DMS114 treated with DMSO at 0.1 percent for 48 hours (cell line): ENCODE results near the gene DPPA5.
"Not testable (repeated sequence)": the region's sequence is repeated elsewhere in the genome, so short reads cannot be mapped to it uniquely, and the experiment has no call there.

ENCODE experiments used
- DNase-seq: peaks from one replicate; lab custom pipeline; 2025; ENCODE audit not compliant: unreplicated experiment; lab: John Stamatoyannopoulos, UW

The DPPA5 gene

DNA sequence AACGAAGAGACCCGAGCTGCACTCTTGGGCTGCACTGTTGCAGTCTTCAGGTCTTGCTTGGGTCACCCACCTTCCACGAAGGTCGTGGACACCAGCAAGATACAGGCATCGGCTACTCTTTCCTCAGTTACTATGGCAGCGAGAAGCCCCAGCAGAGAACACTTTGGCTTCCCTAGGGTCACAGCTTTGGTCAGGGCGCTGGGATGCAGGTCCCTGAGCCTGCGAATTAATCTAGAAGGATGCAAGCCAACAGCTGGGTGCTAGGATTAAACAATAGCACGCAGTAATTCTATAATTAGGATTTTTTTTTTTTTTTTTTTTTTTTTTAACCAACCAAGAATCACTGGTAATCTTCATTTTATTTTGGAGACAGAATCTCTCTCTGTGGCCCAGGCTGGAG is 10.5 kb upstream of the DPPA5 start:
- no peak for DNase-seq

DNA sequence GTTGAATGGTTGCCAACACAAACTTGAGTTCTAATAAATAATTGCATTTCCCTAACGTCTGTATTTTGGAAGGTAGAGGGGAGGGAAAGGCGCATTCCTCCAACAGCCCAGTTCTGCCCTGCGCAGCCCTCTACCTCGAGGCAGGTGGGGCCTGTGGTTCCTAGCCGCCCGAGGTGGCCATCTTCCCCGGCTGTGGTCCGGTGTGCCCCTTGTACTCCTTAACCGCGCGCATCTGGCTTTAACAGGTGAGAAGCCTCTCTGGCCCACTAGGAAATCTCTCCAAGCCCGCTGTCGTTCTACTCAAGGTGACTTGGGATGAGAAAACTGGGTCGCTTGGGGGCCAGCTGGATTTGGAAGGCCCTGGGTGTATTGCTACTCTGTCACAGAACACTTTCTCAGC is 10.0 kb upstream of the DPPA5 start:
- no peak for DNase-seq

DNA sequence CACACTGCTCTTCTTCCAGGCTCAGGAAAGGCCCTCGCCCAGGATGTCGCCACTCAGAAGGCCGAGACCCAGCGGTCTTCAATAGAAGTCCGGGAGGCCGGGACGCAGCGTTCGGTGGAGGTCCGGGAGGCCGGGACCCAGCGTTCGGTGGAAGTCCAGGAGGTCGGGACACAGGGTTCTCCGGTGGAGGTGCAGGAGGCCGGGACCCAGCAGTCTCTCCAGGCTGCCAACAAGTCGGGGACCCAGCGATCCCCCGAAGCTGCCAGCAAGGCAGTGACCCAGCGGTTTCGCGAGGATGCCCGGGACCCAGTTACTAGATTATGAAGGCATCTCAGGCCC is 9.4 kb upstream of the DPPA5 start:
- DNase-seq = no peak

DNA sequence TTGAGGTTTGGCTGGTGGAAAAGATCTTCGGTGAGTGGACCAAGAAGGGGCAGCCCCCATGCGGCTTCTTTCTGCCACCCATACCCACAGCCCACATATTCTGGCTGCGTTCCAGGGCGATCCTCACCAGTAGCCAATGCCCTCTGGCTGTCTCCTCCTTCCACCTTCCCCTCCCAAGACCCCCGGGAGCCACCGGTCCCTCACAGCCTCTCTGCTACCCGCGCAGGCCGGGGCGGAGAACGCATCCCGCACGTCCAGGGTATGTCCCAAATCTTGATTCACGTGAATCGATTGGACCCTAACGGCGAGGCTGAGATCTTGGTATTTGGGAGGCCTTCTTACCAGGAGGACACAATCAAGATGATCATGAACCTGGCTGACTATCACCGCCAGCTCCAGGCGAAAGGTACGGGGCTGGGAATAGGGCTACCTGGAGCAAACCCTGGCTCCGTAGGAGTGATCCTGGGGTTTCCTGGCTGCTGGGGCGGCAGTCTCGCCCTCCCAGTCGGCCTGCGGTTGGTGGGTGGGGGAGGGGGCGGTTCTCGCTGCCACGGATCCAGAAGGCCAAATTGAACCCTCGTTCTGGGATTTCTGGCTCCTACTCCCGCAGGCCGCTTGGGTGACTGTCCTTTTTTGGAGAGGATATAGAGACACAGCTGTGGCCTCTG is 8.9 kb upstream of the DPPA5 start:
- DNase-seq = no peak

DNA sequence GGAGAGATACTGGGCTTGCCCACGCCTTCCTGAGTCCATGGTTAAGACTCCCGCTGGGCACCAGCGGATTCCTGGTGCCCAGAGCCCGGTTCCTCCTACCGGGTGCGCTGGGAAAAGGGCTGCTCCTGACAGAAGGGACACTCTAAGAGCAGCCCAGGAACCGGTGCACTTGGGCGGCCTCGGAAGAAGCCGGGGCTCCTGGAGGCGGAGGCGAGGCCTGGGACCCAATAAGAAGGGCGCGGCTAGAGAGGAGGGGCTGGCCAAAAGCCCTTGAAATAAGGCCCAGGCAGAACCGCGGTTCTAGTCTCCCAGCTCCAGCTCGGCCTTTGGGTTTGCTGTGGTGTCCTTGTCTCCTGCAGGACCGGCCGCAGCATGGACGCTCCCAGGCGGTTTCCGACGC is 8.3 kb upstream of the DPPA5 start, which contains the start of gene KHDC3L:
Gene KHDC3L, plus strand, starts transcription at position 301 of the 400 bp plus-strand sequence. Its CDS starts 72 bp downstream, at position 373.
- DNase-seq = no peak

DNA sequence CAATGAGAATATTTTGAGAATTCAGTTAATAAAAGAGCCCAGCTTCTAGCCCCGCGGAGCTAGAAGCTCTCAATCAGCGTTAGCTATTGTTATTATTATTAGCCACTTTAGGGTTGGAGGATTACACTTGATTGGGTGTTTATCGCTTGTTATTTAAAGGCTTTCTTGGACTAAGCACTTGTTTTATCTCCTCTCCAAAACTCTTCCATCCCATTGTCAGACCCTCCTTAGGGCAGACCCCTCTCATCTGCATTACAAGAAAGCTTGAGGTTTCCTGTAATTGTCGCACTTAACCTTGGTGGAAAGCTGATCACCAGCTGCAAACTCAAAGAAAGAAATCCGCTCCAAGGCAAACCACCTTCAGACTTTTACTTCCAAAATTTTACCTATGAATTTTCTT is 4.8 kb downstream of the DPPA5 start:
- DNase-seq = no peak

DNA sequence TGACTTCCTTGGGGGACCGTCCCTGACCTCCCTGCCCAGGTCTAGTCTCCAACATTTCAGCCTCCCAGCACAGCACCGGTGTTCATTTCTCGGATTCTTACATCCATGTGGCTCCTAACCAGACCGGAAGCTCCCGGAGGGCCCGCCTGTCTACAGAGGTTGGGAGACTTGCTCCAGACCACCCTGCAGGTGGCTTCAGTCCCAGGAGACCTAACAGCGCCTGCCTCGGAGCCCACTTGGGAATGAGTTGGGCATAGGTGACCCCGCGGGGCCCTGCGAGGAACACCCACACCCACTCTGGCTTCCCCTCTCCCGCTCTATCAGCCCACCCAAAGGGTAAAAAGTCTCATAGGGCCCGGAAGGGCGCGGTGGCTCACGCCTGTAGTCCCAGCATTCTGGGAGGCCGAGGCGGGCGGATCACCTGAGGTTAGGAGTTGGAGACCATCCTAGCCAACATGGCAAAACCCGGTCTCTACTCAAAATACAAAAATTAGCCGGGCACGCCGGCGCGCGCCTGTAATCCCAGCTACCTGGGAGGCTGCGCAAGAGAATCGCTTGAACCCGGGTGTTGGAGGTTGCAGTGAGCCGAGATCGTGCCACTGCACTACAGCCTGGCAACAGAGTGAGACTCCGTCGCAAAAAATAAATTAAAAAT is 5.4 kb downstream of the DPPA5 start:
- no peak for DNase-seq

DNA sequence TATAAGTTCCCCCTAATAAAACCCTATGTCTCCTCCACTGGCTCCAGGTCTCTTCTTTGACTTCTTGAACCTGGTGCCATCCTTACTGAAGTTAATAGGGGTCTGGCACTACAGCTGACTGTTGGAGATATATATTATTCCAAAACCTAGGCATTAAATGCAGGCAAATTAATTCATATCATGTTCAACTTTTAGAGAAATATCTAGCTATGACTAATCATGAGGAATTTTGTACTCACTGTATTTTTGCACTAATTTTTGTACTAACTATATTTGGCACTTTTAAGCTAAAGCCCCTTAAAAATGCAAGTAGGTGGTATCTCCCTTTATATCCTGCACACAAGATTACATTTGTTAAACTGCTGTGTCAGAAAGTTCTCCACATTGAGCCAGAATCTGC is 10.9 kb downstream of the DPPA5 start:
- no peak for DNase-seq

DNA sequence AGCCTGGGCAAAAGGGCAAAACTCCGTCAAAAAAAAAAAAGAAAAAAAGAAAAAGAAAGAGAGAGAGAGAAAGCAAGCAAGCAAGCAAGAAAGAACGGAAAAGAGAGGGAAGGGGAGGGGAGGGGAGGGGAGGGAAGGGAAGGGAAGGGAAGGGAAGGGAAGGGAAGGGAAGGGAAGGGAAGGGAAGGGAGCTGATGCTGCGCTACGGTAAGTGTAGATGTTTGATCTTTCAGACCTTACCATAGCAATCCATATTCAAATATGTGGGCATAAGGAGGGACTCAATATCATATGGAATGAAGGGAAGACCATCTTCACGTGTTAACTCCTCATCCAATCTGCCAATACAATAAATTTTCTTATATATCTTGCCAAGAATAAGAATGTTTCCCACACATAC is 11.9 kb downstream of the DPPA5 start:
- no peak for DNase-seq

DNA sequence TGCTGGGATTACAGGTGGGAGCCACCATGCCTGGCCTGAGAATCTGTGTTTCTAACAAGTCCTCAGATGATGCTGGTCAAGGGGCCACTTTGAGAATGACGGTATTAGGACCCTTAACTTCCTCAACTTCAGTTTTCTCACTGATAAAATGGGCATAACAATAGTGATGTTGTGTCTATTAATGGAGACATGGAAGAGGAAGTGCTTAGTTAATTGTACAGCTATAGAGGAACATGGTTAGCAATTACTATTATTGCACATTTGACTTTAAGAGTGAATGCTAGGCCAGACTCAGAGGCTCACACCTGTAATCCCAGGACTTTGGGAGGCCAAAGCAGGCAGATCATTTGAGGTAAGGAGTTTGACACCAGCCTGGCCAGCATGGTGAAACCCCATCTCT is 12.7 kb downstream of the DPPA5 start:
- no peak for DNase-seq

DNA sequence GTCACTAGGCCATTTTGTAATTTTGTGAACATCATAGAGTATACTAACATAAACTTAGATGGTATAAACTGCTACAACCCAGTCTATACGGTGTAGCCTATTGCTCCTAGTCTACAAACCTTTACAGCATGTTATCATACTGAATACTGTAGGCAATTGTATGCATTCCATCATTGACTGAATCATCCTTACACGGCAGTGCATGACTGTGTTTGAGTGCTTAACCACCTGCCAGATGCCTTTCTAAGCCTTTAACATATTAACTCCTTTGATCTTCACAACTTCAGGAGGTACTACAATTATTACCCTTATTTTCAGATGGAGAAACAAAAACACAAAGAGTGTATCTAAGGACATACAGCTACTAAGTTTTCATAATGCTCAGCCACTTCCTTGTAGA is 14.0 kb downstream of the DPPA5 start:
- DNase-seq = no peak

DNA sequence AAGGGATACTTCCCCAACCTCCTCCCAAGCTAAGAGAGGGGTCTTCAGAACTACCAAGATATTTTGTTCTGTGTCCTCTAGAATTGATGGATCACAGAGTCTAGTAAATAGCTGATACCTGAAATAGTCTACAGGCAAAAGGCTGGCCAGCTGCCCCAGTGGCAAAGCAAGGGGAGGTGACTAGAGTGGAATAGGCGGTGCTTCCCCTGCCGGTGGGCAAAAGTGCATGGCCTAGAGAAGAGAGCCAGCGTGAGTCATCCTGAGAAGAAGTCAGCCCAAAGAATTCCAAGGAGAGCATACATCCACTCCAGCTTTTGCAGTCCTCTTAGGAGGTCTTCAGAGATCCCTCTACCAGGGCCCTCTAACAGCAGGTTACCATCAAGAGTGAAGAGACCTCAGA is 14.7 kb downstream of the DPPA5 start:
- no peak for DNase-seq

DNA sequence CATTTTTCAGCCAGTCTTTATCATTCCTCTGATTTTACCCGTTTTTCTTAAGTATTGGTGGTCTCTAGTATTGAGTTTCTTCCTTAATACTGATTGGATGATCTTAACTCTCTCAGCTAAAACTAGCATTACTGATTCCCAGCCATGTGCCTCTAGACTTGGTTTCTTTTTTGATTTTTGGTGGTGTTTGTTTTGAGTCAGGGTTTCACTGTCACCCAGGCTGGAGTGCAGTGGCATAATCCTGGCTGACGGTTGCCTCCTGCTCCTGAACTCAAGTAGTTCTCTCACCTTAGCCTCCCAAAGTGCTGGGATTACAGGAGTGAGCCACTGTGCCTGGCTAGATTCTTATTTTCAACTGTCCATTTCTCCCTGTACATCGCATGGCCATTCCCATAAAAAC is 24.9 kb downstream of the DPPA5 start:
- DNase-seq = no peak

DNA sequence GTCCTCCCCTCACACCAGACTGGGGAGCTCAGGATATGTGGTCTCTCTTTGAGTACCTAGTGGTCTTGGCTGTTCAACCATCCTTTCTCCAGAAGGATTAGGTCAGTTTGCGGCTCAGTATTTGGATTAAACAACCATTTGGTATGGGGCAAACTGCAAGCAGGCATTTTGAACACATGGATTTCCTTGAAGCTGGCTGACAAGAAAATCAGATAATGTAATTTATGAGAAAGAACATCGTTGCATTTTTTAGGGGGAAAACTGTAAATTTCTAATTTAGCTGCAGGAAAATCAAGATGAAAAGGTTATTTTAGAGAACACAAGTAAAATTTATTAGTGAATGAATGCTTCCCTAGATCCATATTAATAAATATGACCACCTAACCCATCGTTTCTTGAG is 25.3 kb downstream of the DPPA5 start:
- no peak for DNase-seq

DNA sequence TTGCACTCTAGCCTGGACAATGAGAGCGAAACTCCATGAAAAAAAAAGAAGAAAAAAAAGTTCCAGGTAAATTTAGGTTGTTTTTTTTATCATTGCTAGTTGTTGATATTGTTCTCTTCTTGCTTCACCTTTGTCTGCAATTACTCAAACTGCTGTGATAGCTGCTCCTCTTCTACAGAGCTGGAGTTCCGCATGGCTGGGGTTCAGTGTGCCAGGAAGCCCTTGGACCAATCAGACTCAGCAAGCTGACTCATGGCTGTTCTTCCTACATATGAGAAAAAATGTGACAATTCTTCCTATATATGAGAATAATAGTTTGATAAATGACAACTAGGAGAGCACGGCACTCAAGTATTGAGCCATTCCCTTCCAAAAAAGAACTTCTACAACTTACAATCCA is 28.4 kb downstream of the DPPA5 start:
- no peak for DNase-seq

DNA sequence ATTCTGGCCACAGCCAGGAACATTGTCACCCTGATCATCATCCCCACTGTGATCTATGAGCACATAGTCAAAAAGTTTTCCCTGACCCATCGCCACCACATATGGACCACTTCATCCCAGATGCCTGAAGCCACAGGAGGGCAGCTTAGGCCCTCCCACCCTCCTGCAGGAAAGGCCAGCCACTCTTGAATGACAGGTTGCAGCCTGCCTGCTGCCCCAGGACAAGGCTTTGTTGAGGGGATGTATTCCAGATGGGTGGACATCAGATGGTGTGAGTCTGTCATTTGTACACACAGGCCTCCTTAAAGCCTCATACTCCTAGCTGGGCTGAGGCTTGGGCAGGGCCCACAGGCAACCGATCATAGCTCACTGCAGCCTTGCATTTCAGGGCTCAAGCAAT is 30.8 kb downstream of the DPPA5 start:
- no peak for DNase-seq

DNA sequence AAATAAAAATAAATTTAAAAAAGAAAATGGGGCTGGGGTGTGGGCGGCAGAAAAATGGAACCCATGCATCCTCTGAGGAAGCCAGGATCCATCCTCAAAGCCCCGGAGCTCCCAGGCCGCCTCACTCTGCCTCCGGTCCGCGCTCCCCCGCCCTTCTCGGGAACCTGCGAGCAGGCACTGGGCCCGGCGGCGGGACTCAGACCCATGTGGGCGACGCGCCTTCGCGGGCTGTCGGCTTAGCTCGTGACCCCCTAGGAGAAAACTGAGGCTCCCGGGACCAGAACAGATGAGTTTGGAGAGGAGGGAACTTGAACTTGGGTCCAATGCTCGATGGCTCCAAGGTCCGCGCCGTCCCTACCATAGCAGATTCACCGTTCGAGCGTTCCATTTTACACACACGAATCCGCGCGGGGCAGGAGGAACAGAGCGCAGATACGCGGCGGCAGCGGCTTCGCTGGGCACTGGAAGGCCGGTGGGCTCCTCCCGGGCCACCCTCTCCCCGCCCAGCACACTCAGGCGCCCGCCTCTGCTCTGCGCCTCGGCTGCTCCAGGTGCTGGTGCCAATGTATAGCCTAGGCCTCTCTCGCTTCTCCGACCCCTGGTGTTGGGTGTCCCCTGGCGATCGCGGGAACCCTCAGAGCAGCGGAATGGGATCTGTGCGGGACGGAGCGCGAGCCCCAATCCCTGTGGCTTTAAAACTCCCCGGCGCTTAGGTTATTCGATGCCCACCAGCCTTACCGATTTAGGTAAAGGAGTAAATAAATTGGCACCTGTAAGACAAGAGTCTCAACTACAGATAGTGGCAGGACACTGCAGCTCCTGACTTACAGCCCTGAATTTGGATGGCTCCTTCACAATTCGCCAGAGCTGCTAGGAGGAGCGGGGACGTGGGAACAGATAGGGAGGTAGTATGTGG is 39.2 kb downstream of the DPPA5 start:
- DNase-seq = no peak

DNA sequence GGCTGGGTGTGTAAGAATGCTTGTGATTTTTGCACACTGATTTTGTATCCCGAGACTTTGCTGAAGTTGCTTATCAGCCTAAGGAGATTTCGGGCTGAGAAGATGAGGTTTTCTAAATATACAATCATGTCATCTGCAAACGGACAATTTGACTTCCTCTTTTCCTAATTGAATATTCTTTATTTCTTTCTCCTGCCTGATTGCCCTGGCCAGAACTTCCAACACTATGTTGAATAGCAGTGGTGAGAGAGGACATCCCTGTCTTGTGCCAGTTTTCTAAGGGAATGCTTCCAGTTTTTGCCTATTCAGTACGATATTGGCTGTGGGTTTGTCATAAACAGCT is 43.6 kb downstream of the DPPA5 start:
- DNase-seq = not testable (repeated sequence)

DNA sequence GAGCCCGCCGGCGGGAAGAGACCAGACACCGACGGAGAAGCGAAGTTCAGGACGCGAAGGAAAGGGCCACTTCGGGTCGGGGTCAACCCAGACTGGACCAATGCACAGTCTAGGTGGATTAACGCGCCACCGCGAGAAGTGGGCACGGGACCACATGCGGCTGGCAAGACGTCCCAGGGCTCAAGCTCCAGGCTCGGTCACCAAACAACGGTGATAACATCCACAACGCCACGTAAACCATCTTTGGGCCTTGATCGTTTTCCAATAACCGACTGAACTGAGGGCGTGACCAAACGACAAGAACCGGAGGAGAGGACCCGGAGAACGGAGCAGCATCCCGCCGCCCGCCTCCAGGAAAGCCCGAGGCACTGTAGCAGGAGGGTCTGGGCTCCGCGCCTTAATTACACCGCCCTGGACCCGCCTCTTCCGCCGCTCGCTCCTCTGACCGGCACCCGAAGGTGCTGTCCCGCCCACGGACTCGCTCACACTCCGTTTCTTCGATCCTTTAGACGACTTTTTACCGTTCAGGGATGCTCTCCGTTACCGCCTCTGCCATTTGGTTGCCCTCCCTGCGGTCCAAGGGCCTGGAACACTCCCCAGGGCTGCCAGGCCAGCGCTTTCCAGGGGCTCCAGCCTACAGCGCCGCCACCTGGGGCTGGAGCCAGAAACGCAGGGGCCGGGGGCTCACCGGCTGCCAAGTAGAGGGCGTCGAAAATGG is 44.1 kb downstream of the DPPA5 start:
- DNase-seq = peak; percentile 71

DNA sequence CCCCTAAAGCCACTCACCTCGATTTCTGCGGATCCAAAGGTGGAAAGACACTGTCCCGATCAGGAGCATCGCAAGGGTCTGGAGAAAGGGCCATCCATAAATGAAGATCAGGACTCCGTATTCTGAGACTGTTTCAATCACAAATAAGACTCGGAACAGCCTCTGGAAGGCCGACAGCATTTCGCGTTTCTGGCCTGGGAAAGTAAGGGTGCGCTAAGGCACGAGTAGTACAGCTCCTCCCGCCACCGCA is 44.6 kb downstream of the DPPA5 start:
- DNase-seq = no peak

DNA sequence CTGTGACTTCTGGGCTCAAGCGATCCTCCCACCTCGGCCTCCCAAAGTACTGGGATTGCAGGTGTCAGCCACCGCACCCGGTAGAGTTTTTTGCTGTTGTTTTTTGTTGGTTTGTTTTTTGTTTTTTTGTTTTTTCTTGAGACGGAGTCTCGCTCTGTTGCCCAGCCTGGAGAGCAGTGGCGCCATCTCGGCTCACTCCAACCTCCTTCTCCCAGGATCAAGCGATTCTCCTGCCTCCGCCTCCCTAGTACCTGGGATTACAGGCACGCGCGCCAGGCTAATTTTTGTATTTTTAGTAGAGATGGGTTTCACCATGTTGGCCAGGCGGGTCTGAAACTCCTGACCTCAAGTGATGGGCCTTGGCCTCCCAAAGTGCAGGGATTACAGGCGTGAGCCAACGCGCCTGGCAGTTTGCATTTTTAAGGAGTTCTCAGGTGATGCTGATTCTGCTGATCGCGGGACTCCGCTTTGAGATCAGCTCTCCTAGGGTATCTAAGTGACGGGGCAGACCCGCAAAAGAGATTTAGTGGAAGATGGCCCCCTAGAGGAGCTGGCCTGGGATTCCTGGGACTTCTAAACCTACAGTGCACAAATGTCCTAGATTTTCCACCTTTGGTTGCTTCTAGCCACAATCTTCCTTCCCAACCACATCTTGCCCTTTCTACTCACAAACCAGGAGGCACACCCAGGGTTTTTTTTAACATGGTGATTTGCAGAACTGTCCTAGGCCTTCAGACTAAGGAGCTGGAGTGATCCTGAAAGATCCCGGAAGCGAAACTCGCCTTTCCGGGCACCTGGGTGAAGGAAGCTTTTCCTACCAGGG is 45.2 kb downstream of the DPPA5 start:
- DNase-seq = peak; percentile 26
